GM23338 (cell line): ENCODE measurements around the gene ZBTB46. TPM values are rescaled to one million over a fixed set of nuclear protein-coding genes. Genes with fewer than 3 reads are reported as not detected.

Experiments used
- ATAC-seq: fragments of 200-7000 bp; cut with Tn5 transposase; 3 replicates; pipeline ENCODE4 v1.9.1; 2020
- DNase-seq: peaks from one replicate; pipeline ENCODE4 v3.0.0-alpha.2; 2015; ENCODE audit warnings: low spot score
- H2AFZ ChIP-seq: fragments of 200-600 bp; sonication (generic); 2 replicates; pipeline ENCODE4 v1.8.0; 2016; ENCODE audit warnings: antibody characterized with exemption, mild to moderate bottlenecking, moderate library complexity
- H3F3A ChIP-seq: fragments of 200-600 bp; sonication (generic); replicated peaks from 2 replicates; pipeline ENCODE4 v1.8.0; 2017; ENCODE audit warnings: antibody characterized with exemption, mixed run types, low read depth
- H3K27ac ChIP-seq: fragments of 200-600 bp; sonication (generic); 2 replicates; pipeline ENCODE4 v1.6.1; 2016; ENCODE audit warnings: low read depth
- H3K27me3 ChIP-seq: fragments of 200-600 bp; sonication (generic); 2 replicates; pipeline ENCODE4 v1.8.0; 2016; ENCODE audit warnings: mild to moderate bottlenecking, mixed run types, moderate library complexity; ENCODE audit not compliant: insufficient read depth
- H3K36me3 ChIP-seq: fragments of 200-600 bp; sonication (generic); 2 replicates; pipeline ENCODE4 v1.8.0; 2016; ENCODE audit warnings: mild to moderate bottlenecking; ENCODE audit not compliant: insufficient read depth
- H3K4me1 ChIP-seq: fragments of 200-600 bp; sonication (generic); 2 replicates; pipeline ENCODE4 v1.8.0; 2016; ENCODE audit warnings: mild to moderate bottlenecking, moderate library complexity; ENCODE audit not compliant: insufficient read depth
- H3K4me2 ChIP-seq: fragments of 200-600 bp; sonication (generic); 2 replicates; pipeline ENCODE4 v1.7.1; 2017; ENCODE audit warnings: mixed run types
- H3K4me3 ChIP-seq: fragments of 200-600 bp; sonication (generic); 2 replicates; pipeline ENCODE4 v1.6.1; 2016; ENCODE audit warnings: mixed run types
- H3K79me2 ChIP-seq: fragments of 200-600 bp; sonication (generic); replicated peaks from 2 replicates; pipeline ENCODE4 v1.8.0; 2017; ENCODE audit warnings: mild to moderate bottlenecking; ENCODE audit not compliant: insufficient read depth
- H3K9me2 ChIP-seq: fragments of 200-600 bp; sonication (generic); 2 replicates; pipeline ENCODE4 v1.8.0; 2017; ENCODE audit not compliant: insufficient read depth
- H4K20me1 ChIP-seq: fragments of 200-600 bp; sonication (generic); replicated peaks from 2 replicates; pipeline ENCODE4 v1.8.0; 2017; ENCODE audit warnings: mild to moderate bottlenecking; ENCODE audit not compliant: insufficient read depth
- H3K27ac Mint-ChIP-seq: 2 replicates; pipeline ENCODE4 v1.8.0; 2020; ENCODE audit warnings: inconsistent platforms, mild to moderate bottlenecking, moderate library complexity, mixed read lengths
- H3K27me3 Mint-ChIP-seq: 3 replicates; pipeline ENCODE4 v1.8.0; 2022; ENCODE audit warnings: low read depth, mild to moderate bottlenecking, moderate library complexity, mixed read lengths, inconsistent platforms; ENCODE audit not compliant: insufficient read depth, poor library complexity
- H3K36me3 Mint-ChIP-seq: 3 replicates; pipeline ENCODE4 v1.8.0; 2021; ENCODE audit warnings: low read depth, mild to moderate bottlenecking, inconsistent platforms, moderate library complexity, mixed read lengths
- H3K4me1 Mint-ChIP-seq: 3 replicates; pipeline ENCODE4 v1.8.0; 2020; ENCODE audit warnings: mild to moderate bottlenecking, inconsistent platforms, mixed read lengths
- H3K4me3 Mint-ChIP-seq: 3 replicates; pipeline ENCODE4 v1.8.0; 2021; ENCODE audit warnings: moderate library complexity, mild to moderate bottlenecking, inconsistent platforms, mixed read lengths
- H3K9me3 Mint-ChIP-seq: 3 replicates; pipeline ENCODE4 v1.8.0; 2020; ENCODE audit warnings: moderate library complexity, mild to moderate bottlenecking, inconsistent platforms, mixed read lengths
- CREB1 ChIP-seq: fragments of 250-450 bp; sonication (Bioruptor Pico); IDR thresholded peaks from 2 replicates; pipeline ENCODE4 v1.5.0; 2020; ENCODE audit warnings: low read depth, mild to moderate bottlenecking, moderate library complexity
- ETS1 ChIP-seq: IDR thresholded peaks from 2 replicates; pipeline ENCODE4 v1.6.1; 2016; ENCODE audit warnings: antibody characterized with exemption
- EZH2 ChIP-seq: fragments of 200-600 bp; sonication (generic); IDR thresholded peaks from one replicate; pipeline ENCODE4 v1.8.0; 2017; ENCODE audit warnings: antibody characterized with exemption, mild to moderate bottlenecking, low read depth; ENCODE audit not compliant: unreplicated experiment
- NANOG ChIP-seq: IDR thresholded peaks from 2 replicates; pipeline ENCODE4 v1.6.1; 2016; ENCODE audit warnings: antibody characterized with exemption, borderline replicate concordance
- POLR2AphosphoS5 ChIP-seq: IDR thresholded peaks from 2 replicates; pipeline ENCODE4 v1.6.1; 2016; ENCODE audit warnings: antibody characterized with exemption, low read depth
- REST ChIP-seq: IDR thresholded peaks from one replicate; pipeline ENCODE4 v1.6.1; 2018; ENCODE audit warnings: antibody characterized with exemption; ENCODE audit not compliant: unreplicated experiment
- ZNF114 ChIP-seq: fragments of 250-450 bp; sonication (Bioruptor Pico); IDR thresholded peaks from 2 replicates; pipeline ENCODE4 v1.5.0; 2020; ENCODE audit warnings: mild to moderate bottlenecking, moderate library complexity
- ZNF331 ChIP-seq: fragments of 250-450 bp; sonication (Bioruptor Pico); IDR thresholded peaks from 2 replicates; pipeline ENCODE4 v1.5.0; 2020; ENCODE audit warnings: low read depth, mild to moderate bottlenecking, moderate library complexity
- ZNF462 ChIP-seq: fragments of 250-450 bp; sonication (Bioruptor Pico); IDR thresholded peaks from 2 replicates; pipeline ENCODE4 v1.5.0; 2020; ENCODE audit warnings: mild to moderate bottlenecking, moderate library complexity
- polyA plus RNA-seq: library from polyadenylated mRNA; unstranded; fragments of >200 nt; fragmentation: Nextera tagmentation; extraction: Ambion mirVana; gene quantifications from 2 replicates; pipeline ENCODE4 v1.2.1, GENCODE V29; 2016
- total RNA-seq: library from RNA; depleted of rRNA; stranded (reverse); fragments of >200 nt; shearing (Covaris generic); gene quantifications from 2 replicates; pipeline ENCODE4 v1.2.3, GENCODE V29; 2014

ZBTB46 gene
- total and polyA plus RNA-seq, 2 experiments from 2014 or later: 3.2 to 26.9 TPM

DNA sequence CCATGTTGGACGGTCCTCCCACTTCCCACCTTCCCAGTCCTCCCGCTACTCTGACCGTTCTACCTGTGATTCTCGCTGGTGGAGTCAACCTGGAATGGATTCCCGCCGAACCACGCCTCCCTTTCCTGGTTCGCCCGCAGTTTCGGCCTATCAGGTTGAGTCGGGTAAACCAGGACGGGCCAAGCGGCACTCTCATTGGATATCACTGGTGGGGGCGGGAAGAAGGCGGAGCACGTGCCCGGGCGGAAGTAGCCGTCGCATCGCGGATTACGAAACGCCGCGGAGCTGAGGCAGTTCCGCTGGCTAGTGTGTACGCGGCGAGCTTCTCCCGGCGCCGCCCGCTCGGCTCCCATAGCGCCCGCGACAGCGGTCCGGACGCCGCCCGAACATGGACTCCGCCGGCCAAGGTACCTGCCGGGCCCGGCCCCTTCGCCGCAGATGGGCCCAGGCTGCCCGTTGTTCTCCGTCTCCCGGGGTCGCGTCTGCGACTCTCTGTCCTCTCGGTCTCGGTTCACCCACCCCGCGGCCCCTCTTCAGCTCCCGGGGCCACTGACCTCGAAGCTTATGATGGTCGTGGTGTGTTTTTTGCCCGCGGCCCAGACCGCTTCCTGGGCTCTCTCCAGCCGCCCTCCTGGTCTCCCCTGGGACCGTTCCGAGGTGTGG is 34.0 kb upstream of the ZBTB46 start, which contains the start of gene TPD52L2:
Gene TPD52L2 (plus strand): TSS at position 293 of the 663 bp plus-strand sequence. CDS start 96 bp downstream, at position 389.
- Mint-ChIP-seq H3K36me3 (peaks cover 27% of the 10 kb centered on the region), H3K4me1 (peaks cover 26% of the 10 kb centered on the region), H3K27ac (peak within 1 kb of the TSS; percentile 97), H3K4me3 (peak within 1 kb of the TSS; percentile 94), H3K9me3 (no peaks in the 10 kb centered on the region), H3K27me3 (peaks cover 21% of the 10 kb centered on the region)
- Histone ChIP-seq H3F3A (peaks cover 31% of the 10 kb centered on the region), H3K4me2 (peak within 1 kb of the TSS; percentile 97), H3K4me3 (peak within 1 kb of the TSS; percentile 93), H3K36me3 (peaks cover 11% of the 10 kb centered on the region), H3K27ac (peak within 1 kb of the TSS; percentile 93), H3K9me2 (no peaks in the 10 kb centered on the region), H3K27me3 (no peaks in the 10 kb centered on the region), H2AFZ (0 out of 2 replicates have a peak within 1 kb of the TSS, but pooled peaks have one; percentile 28), H4K20me1 (peaks cover 12% of the 10 kb centered on the region; the same call in 1 of the 2 replicates), H3K79me2 (peaks cover 50% of the 10 kb centered on the region), H3K4me1 (peaks cover 21% of the 10 kb centered on the region)
- ATAC-seq (peak; percentile 85), DNase-seq (peak; percentile 100)
- TF ChIP-seq POLR2AphosphoS5 (peak; percentile 86), ZNF114 (CRISPR knock-in tag) (no peak), ETS1 (peak; percentile 77), CREB1 (CRISPR knock-in tag) (peak; percentile 95)

DNA sequence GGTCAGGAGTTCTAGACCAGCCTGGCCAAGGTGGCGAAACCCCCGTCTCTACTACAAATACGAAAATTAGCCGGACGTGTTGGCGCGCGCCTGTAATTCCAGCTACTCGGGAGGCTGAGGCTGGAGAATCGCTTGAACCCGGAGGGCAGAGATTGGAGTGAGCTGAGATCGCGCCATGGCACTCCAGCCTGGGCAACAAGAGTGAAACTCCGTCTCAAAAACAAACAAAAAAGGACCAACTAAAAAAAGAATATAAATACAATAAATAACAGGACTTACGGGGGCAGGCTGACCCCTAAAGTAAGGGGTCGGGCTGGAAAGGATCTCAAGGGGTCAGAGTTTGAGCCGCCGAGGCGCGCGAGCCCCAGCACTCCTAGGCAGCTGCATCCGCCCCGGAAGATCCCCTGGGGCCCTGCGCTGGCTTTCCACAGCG is 33.5 kb upstream of the ZBTB46 start:
- peaks cover 23% of the 10 kb centered on the region for H3K27me3 Mint-ChIP-seq
- ATAC-seq (no peak), DNase-seq (no peak)
- Histone ChIP-seq H3K4me2 (peak overlapping the region; percentile 85), H4K20me1 (peaks cover 8% of the 10 kb centered on the region; the same call in 1 of the 2 replicates), H3K9me2 (no peaks in the 10 kb centered on the region), H3K27me3 (no peaks in the 10 kb centered on the region), H3K36me3 (peaks cover 5% of the 10 kb centered on the region), H3K4me1 (peaks cover 25% of the 10 kb centered on the region), H3K27ac (peak overlapping the region; percentile 93), H3K79me2 (peaks cover 49% of the 10 kb centered on the region), H3F3A (peaks cover 29% of the 10 kb centered on the region), H3K4me3 (peak overlapping the region; percentile 93), H2AFZ (0 out of 2 replicates have a peak overlapping the region, but pooled peaks have one; percentile 28)
- H3K4me1 Mint-ChIP-seq: peaks cover 29% of the 10 kb centered on the region
- peak overlapping the region; percentile 94 for H3K4me3 Mint-ChIP-seq
- H3K9me3 Mint-ChIP-seq: no peaks in the 10 kb centered on the region
- H3K36me3 Mint-ChIP-seq: peaks cover 22% of the 10 kb centered on the region
- H3K27ac Mint-ChIP-seq: peak overlapping the region; percentile 97
- TF ChIP-seq REST: no peak
- no peak for TF ChIP-seq ZNF331 (CRISPR knock-in tag)
- no peak for TF ChIP-seq ZNF462 (CRISPR knock-in tag)
- no peak for TF ChIP-seq EZH2
- TF ChIP-seq NANOG: no peak
- TF ChIP-seq ZNF114 (CRISPR knock-in tag): no peak
